SK-N-MC (cell line): Measurements from ENCODE around the gene DHX34.

ENCODE experiments used
- EZH2 ChIP-seq: fragments of 200-600 bp; sonication (generic); IDR thresholded peaks from one replicate; pipeline ENCODE4 v1.6.1; 2017; ENCODE audit warnings: antibody characterized with exemption
- FOXP2 ChIP-seq: optimal IDR thresholded peaks from 2 replicates; pipeline ENCODE3; 2011; ENCODE audit warnings: mild to moderate bottlenecking, moderate library complexity; ENCODE audit not compliant: insufficient read depth; ENCODE audit errors: extremely low read length, control extremely low read depth
- POLR2AphosphoS5 ChIP-seq: IDR thresholded peaks from 2 replicates; pipeline ENCODE4 v1.6.1; 2012; ENCODE audit warnings: mild to moderate bottlenecking, low read depth, low read length, borderline replicate concordance

DNA sequence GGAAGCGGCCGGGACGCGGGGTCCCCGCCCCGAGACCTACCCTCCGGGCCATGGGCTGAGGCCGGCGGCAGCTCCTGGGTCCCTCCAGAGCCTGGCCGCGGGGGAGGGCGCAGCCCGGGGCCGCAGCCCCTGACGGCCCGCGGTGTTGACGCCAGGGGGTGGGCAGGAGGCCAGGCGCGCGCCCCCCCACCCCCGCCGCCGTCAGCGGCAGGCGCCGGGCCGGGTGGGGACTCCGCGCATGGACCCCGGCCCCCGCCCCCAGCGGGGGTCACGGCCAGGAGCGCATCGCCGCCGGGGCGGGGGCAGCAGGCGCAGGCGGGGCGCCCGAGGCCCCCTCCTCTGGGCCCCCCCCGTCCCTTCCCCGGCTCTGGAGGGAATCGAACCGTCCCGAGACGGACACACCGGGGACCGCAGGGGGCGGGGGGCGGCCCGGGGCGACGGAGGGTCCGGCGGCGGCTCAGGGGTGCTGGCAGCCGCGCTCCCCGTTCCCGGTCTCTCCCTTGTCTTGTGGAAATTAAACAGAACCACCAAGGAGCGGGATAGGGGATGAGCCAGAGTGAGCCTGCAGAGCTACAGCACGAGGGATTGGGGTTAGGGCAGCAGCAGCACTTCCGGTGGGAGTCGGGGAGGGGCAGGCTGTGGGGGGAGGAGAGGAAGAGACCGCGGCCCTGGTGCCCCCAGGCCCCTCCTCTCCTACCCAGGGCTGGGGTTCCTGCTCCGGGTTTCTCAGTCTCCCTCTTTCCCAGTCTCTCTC lies 70.1 kb downstream of the DHX34 start, which contains the start of gene MEIS3:
- TF ChIP-seq EZH2, result no peak
- no peak for TF ChIP-seq POLR2AphosphoS5
- no peak for TF ChIP-seq FOXP2
